Dermis microvascular lymphatic vessel endothelial cell (primary cell): ENCODE measurements around the gene JAKMIP2. TPM values are rescaled to one million over a fixed set of nuclear protein-coding genes. Genes with fewer than 3 reads are reported as not detected.

ENCODE experiments used
- DNase-seq, 2 donors: peaks; one replicate each; pipeline versions ENCODE4 v3.0.0 to v3.0.0-alpha.2; 2010; ENCODE audit warnings: low read depth in 2 of 2
- total RNA-seq: library from RNA; depleted of rRNA; stranded (reverse); fragments of >200 nt; gene quantifications from 2 replicates; pipeline ENCODE4 v1.2.1, GENCODE V29; 2014

Gene JAKMIP2
- total RNA-seq, 1 donor from 2014 or later = not detected

- no peak for DNase-seq
These were observed 82.9 kb downstream of the JAKMIP2 start for GRCh38 chr5:147699496-147700088.

GRCh38 chr5:147697380-147697779 is 85.1 kb downstream of the JAKMIP2 start:
- DNase-seq = no peak

- no peak for DNase-seq
These were observed 87.8 kb downstream of the JAKMIP2 start for GRCh38 chr5:147694772-147695171.

GRCh38 chr5:147693233-147693632 is 89.3 kb downstream of the JAKMIP2 start:
- no peak for DNase-seq

GRCh38 chr5:147691130-147691529 is 91.4 kb downstream of the JAKMIP2 start:
- no peak for DNase-seq

- no peak for DNase-seq
These were observed 91.9 kb downstream of the JAKMIP2 start for GRCh38 chr5:147690595-147690994.

- no peak for DNase-seq
These were observed 93.1 kb downstream of the JAKMIP2 start for GRCh38 chr5:147689426-147689825.

GRCh38 chr5:147688656-147689356 is 93.7 kb downstream of the JAKMIP2 start:
- DNase-seq = no peak

GRCh38 chr5:147687118-147687517 is 95.4 kb downstream of the JAKMIP2 start:
- no peak for DNase-seq

GRCh38 chr5:147686421-147686820 is 96.1 kb downstream of the JAKMIP2 start:
- no peak for DNase-seq

GRCh38 chr5:147685993-147686392 is 96.5 kb downstream of the JAKMIP2 start:
- DNase-seq = no peak

GRCh38 chr5:147675168-147675567 is 107.4 kb downstream of the JAKMIP2 start:
- no peak for DNase-seq

GRCh38 chr5:147674411-147674810 is 108.1 kb downstream of the JAKMIP2 start:
- no peak for DNase-seq

- no peak for DNase-seq
These were observed 108.7 kb downstream of the JAKMIP2 start for GRCh38 chr5:147673791-147674190.

- no peak for DNase-seq
These were observed 109.3 kb downstream of the JAKMIP2 start for GRCh38 chr5:147673266-147673665.

- no peak for DNase-seq
These were observed 111.2 kb downstream of the JAKMIP2 start for GRCh38 chr5:147671365-147671764.

GRCh38 chr5:147670815-147671214 is 111.7 kb downstream of the JAKMIP2 start:
- no peak for DNase-seq

GRCh38 chr5:147669169-147669869 is 113.2 kb downstream of the JAKMIP2 start:
- no peak for DNase-seq

- no peak for DNase-seq
These were observed 114.1 kb downstream of the JAKMIP2 start for GRCh38 chr5:147668385-147668784.

GRCh38 chr5:147667363-147667762 is 115.2 kb downstream of the JAKMIP2 start:
- no peak for DNase-seq

GRCh38 chr5:147666419-147666818 is 116.1 kb downstream of the JAKMIP2 start:
- DNase-seq = no peak

- DNase-seq = no peak
These were observed 121.0 kb downstream of the JAKMIP2 start for GRCh38 chr5:147661541-147661940.
